B cell (primary cell): ENCODE data around the gene SYNGR3. TPM values are rescaled to one million over a fixed set of nuclear protein-coding genes. Genes with fewer than 3 reads are reported as not detected.

Experiments used
- ATAC-seq: fragments of 200-7000 bp; cut with Tn5 transposase; one replicate; pipeline ENCODE4 v1.10.0; 2021; ENCODE audit warnings: low read depth, mild to moderate bottlenecking, moderate number of reproducible peaks, moderate library complexity
- CTCF ChIA-PET: fragments of 350-600 bp; sonication (Branson Sonifier 250); formaldehyde crosslinking; loops from one replicate; lab custom pipeline; 2021; ENCODE audit warnings: antibody characterized with exemption, inconsistent platforms; lab: Charles Lee
- POLR2A ChIA-PET: fragments of 350-600 bp; sonication (Branson Sonifier 250); formaldehyde crosslinking; loops from one replicate; lab custom pipeline; 2021; ENCODE audit warnings: antibody characterized with exemption; lab: Charles Lee
- DNase-seq: peaks from one replicate; pipeline ENCODE4 v3.0.0; 2013
- H2AFZ ChIP-seq: 2 replicates; pipeline ENCODE4 v1.6.1; 2012; ENCODE audit warnings: mild to moderate bottlenecking, low read depth, low read length; ENCODE audit not compliant: insufficient read depth, poor library complexity, severe bottlenecking
- H3K27ac ChIP-seq, 2 donors: 1 replicate in 1 of 2; 2 replicates in 1 of 2; pipeline ENCODE4 v1.5.1; 2012 to 2013; ENCODE audit warnings: low read length in 2 of 2, mild to moderate bottlenecking in 2 of 2, moderate library complexity in 1 of 2
- H3K27me3 ChIP-seq, 4 experiments: fragments of 200-600 bp in 1 of 4; sonication (generic) in 1 of 4; replicated peaks in 1 of 4; 1 replicate in 2 of 4; 2 replicates in 2 of 4; pipeline versions ENCODE4 v1.6.1 to v1.7.0; 2013 to 2016; ENCODE audit warnings: low read length in 3 of 4, mild to moderate bottlenecking in 2 of 4, mixed read lengths in 1 of 4, moderate library complexity in 1 of 4; ENCODE audit not compliant: insufficient read depth in 4 of 4, control insufficient read depth in 3 of 4; ENCODE audit errors: control extremely low read depth in 1 of 4
- H3K36me3 ChIP-seq, 2 experiments: replicated peaks in 1 of 2; 1 replicate in 1 of 2; 2 replicates in 1 of 2; pipeline versions ENCODE4 v1.6.1 to v1.7.1; 2013; ENCODE audit warnings: low read length in 1 of 2; ENCODE audit not compliant: insufficient read depth in 2 of 2, control insufficient read depth in 1 of 2; ENCODE audit errors: control extremely low read depth in 1 of 2, extremely low read depth in 1 of 2
- H3K4me1 ChIP-seq, 2 donors: fragments of 200-600 bp in 1 of 2; sonication (generic) in 1 of 2; 1 replicate in 1 of 2; 2 replicates in 1 of 2; pipeline versions ENCODE4 v1.5.1 to v1.6.1; 2013 to 2017; ENCODE audit warnings: low read length in 2 of 2; ENCODE audit not compliant: control insufficient read depth in 2 of 2, insufficient read depth in 2 of 2
- H3K4me2 ChIP-seq: replicated peaks from 2 replicates; pipeline ENCODE3; 2012; ENCODE audit warnings: mild to moderate bottlenecking, low read depth, low read length; ENCODE audit not compliant: poor library complexity, severe bottlenecking
- H3K4me3 ChIP-seq, 5 experiments: fragments of 200-600 bp in 1 of 5; sonication (generic) in 1 of 5; 1 replicate in 3 of 5; 2 replicates in 2 of 5; pipeline versions ENCODE4 v1.5.1 to v1.7.0; 2011 to 2016; ENCODE audit warnings: low read length in 4 of 5, mild to moderate bottlenecking in 4 of 5, low read depth in 2 of 5, control low read depth in 1 of 5, moderate library complexity in 1 of 5; ENCODE audit not compliant: insufficient read depth in 1 of 5; ENCODE audit errors: control extremely low read depth in 1 of 5, extremely low read depth in 1 of 5
- H3K79me2 ChIP-seq: fragments of 200-600 bp; sonication (generic); one replicate; pipeline ENCODE4 v1.6.0; 2016; ENCODE audit warnings: low read length; ENCODE audit not compliant: control insufficient read depth, insufficient read depth
- H3K9ac ChIP-seq: fragments of 200-600 bp; sonication (generic); 2 replicates; pipeline ENCODE4 v1.6.1; 2017; ENCODE audit warnings: mild to moderate bottlenecking, low read length, moderate library complexity
- H3K9me3 ChIP-seq, 3 donors: one replicate each; pipeline versions ENCODE4 v1.6.1 to v1.7.1; 2013; ENCODE audit warnings: low read length in 2 of 3; ENCODE audit not compliant: control insufficient read depth in 2 of 3, insufficient read depth in 1 of 3; ENCODE audit errors: control extremely low read depth in 1 of 3
- H4K20me1 ChIP-seq: 2 replicates; pipeline ENCODE4 v1.6.0; 2012; ENCODE audit warnings: mild to moderate bottlenecking, low read length; ENCODE audit not compliant: insufficient read depth, control insufficient read depth, poor library complexity, severe bottlenecking
- H3K27ac Mint-ChIP-seq: one replicate; pipeline ENCODE4 v1.8.0; 2021; ENCODE audit warnings: mixed read lengths
- H3K27me3 Mint-ChIP-seq: one replicate; pipeline ENCODE4 v1.8.0; 2021; ENCODE audit warnings: mixed read lengths
- H3K4me1 Mint-ChIP-seq: one replicate; pipeline ENCODE4 v1.8.0; 2021; ENCODE audit warnings: mixed read lengths
- H3K4me3 Mint-ChIP-seq: one replicate; pipeline ENCODE4 v1.8.0; 2021; ENCODE audit warnings: mixed read lengths
- H3K9me3 Mint-ChIP-seq: one replicate; pipeline ENCODE4 v1.8.0; 2022; ENCODE audit warnings: mixed read lengths; ENCODE audit not compliant: insufficient read depth
- CTCF ChIP-seq: fragments of 200-600 bp; IDR thresholded peaks from one replicate; pipeline ENCODE4 v1.8.0; 2022; ENCODE audit warnings: antibody characterized with exemption, mild to moderate bottlenecking
- EZH2 ChIP-seq: IDR thresholded peaks from 2 replicates; pipeline ENCODE4 v1.6.1; 2012; ENCODE audit warnings: borderline replicate concordance, low read depth, mild to moderate bottlenecking, moderate library complexity, low read length; ENCODE audit not compliant: insufficient read depth, poor library complexity, severe bottlenecking
- WGBS: methylation state at CpG from one replicate; pipeline ENCODE4 v1.1.5; 2013; ENCODE audit warnings: missing lambda C conversion rate; ENCODE audit not compliant: insufficient coverage; 5-methylcytosine and 5-hydroxymethylcytosine counted together
- intact Hi-C: fragments of 100-400 bp; cut with micrococcal nuclease; formaldehyde crosslinking; loops from one replicate; pipeline ENCODE4 v1.10.0; 2022
- polyA plus RNA-seq: library from polyadenylated mRNA; depleted of rRNA; stranded (reverse); fragments of >200 nt; gene quantifications from 2 replicates; pipeline ENCODE4 v1.2.3, GENCODE V29; 2012
- total RNA-seq, 2 donors: library from RNA; stranded (reverse); fragments of 120-200 nt in 1 of 2; gene quantifications; 1 replicate in 1 of 2; 2 replicates in 1 of 2; pipeline versions ENCODE4 v1.2.3 to v1.2.4, GENCODE V29; 2013 to 2022

Gene SYNGR3
- total and polyA plus RNA-seq, 2 donors (not counting 1 experiment from before 2014, with no cell fraction given) = 19.5 to 19.8 TPM

DNA sequence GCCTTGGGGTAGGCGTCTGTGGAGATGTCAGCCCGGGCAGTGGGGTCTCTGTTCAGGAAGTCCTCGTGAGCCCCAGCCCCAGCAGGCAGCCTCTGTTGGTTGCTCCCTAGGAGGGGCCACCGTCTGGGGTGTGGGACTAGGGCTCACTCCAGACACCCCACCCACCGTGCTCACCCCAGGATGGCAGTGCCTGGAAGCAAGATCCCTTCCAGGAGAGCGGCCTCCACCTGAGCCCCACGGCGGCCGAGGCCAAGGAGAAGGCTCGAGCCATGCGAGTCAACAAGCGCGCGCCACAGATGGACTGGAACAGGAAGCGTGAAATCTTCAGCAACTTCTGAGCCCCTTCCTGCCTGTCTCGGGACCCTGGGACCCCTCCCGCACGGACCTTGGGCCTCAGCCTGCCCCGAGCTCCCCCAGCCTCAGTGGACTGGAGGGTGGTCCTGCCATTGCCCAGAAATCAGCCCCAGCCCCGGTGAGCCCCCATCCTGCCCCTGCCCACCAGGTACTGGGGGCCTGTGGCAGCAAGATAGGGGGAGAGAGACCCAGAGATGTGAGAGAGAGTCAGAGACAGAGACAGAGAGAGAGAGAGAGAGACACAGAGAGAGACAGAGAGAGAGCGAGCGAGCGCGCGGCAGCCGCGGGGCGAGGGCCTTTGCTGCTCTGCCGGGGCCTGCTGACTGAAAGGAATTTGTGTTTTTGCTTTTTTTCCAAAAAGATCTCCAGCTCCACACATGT lies 48.0 kb downstream of the SYNGR3 start:
- CTCF ChIA-PET = no interaction called here
- H3K4me3 Mint-ChIP-seq = no peak overlapping the region
- H3K27ac Mint-ChIP-seq = no peak overlapping the region
- no peak for ATAC-seq
- peaks cover 0 to 7% (median 0%) of the 10 kb centered on the region in 4 experiments for H3K27me3 ChIP-seq
- H3K4me3 ChIP-seq = no peak overlapping the region
- POLR2A ChIA-PET = interaction anchor here (0.6 kb wide), 1 partner anchor 8 kb away, joined by 3 read pairs; no protein-coding TSS in a partner anchor
- no peaks in the 10 kb centered on the region for H3K9me3 Mint-ChIP-seq
- no peaks in the 10 kb centered on the region for H3K4me1 Mint-ChIP-seq
- no peak for TF ChIP-seq EZH2
- no peak for TF ChIP-seq CTCF
- H4K20me1 ChIP-seq = no peaks in the 10 kb centered on the region
- no peak overlapping the region for H2AFZ ChIP-seq
- H3K4me2 ChIP-seq = no peak overlapping the region
- H3K4me1 ChIP-seq = peaks cover 0 to 4% of the 10 kb centered on the region in 2 donors
- no peaks in the 10 kb centered on the region for H3K9me3 ChIP-seq
- 89% methylated on average over 21 of the region's 29 CpGs for WGBS
- no peak overlapping the region for H3K9ac ChIP-seq
- intact Hi-C loops = no loop called here
- no peaks in the 10 kb centered on the region for H3K36me3 ChIP-seq
- H3K27me3 Mint-ChIP-seq = no peaks in the 10 kb centered on the region
- H3K79me2 ChIP-seq = no peaks in the 10 kb centered on the region
- no peak for DNase-seq
- no peak overlapping the region for H3K27ac ChIP-seq
